SKM-1 (cell line): ENCODE results near the gene DCTN4.
"Not testable (repeated sequence)": the region's sequence is repeated elsewhere in the genome, so short reads cannot be mapped to it uniquely, and the experiment has no call there.

Experiments used
- DNase-seq: peaks from one replicate; lab custom pipeline; 2025; ENCODE audit not compliant: unreplicated experiment; lab: John Stamatoyannopoulos, UW

The DCTN4 gene

DNA sequence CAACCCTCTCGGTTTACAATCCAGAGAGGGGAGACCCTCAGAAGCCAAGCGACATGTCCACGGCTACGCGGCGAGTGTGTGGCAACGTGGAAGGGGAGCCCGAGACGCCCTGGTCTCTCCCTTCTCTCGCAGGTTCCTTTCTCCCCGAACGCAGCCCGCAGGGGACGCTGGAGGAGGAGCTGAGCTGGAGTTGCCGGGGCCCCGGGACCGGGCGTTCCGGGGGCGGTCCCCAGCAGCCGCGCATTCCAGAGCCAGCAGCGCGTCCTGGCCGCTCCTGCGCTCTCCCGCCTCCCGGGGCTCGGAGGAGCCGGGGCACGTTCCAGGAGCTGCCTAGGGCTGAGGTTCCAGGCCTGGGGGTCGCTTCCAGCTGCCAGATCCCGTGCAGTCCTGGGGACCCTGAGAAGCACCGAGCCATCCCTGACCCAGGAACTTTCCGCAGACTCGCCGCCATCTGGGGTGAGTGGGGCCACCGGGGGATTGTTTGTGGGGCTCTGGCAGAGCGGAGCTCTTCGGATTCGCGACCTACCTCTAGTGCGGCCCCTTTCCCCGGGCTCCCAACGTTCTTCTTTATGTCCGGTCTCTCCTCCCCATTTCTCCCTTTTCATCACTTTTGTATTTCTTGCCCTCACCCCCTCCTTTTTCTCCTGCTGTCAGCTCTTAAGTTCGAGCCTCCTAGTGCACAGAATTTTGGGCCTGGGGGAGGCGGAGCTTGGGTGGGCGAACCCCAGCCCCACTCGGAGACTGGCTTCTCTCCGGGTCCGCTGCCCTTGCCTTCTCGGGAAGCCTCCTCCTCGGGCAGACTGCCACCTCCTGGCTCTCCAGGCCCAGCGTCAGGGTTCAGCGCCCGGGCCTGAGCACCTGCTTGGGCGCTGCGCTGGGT, 19.9 kb upstream of the DCTN4 start, which contains the start of gene SMIM3:
TSS of gene SMIM3 (plus strand) at position 241 of the 880 bp plus-strand sequence. CDS start 16,684 bp downstream, outside the sequence.
- DNase-seq, result peak; percentile 28

DNA sequence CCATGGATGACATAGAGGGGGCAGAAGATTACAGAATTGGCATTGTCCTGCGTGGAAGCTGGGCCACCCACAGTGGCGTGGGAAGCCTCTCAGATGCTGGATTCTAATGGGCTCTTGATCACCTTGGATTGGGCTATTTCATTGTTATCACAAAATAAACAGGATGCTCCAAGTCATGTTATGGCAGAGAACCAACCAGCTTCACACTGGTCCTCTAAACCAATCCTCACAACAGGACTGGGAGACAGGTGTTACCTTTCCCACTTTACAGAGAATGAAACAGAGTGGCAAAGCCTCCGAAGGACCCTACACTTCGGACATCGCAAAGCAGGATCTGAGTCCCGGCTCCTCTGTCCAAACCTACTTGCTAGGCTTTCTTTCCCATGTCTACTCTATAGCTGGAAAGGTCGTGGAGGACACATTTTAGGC, 19.3 kb upstream of the DCTN4 start:
- no peak for DNase-seq

DNA sequence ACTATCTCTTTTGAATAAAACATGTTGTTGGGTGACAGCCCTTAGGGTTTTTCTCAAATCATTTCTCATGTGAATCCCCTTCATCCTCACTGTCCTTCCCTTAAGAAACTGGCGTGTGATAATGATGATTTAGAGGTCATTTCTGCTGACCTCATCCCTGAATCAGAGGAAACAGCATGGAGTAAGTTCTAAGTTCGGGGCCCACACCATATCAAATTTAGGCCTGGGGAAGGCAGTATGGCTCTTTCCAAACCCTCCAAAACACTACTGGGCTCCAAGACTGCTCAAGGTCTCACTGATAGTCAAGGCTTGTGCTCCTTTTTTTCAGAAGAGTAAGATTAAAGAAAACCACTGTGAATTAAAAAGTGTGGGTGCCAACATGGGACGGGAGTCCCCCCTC, 18.9 kb upstream of the DCTN4 start:
- DNase-seq, result no peak

DNA sequence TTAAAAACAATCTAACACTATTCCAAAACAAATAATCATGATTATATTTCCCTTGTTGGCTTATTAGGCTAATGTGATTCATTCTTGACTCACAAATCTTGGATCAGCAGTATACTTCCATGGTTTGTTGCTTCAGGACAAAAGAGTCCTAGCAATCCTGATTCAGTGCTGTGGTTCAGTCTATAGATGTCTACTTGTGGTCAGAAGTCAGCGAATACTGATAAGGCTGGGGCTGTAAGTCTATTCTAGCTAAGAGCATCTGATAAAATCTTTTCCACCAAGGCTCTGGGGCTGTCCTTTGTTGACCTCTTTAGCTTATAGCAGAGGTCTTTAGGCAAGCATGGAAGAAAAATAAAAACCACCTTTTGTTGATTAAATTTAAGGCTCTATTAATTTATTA, 15.3 kb upstream of the DCTN4 start:
- DNase-seq, result no peak

DNA sequence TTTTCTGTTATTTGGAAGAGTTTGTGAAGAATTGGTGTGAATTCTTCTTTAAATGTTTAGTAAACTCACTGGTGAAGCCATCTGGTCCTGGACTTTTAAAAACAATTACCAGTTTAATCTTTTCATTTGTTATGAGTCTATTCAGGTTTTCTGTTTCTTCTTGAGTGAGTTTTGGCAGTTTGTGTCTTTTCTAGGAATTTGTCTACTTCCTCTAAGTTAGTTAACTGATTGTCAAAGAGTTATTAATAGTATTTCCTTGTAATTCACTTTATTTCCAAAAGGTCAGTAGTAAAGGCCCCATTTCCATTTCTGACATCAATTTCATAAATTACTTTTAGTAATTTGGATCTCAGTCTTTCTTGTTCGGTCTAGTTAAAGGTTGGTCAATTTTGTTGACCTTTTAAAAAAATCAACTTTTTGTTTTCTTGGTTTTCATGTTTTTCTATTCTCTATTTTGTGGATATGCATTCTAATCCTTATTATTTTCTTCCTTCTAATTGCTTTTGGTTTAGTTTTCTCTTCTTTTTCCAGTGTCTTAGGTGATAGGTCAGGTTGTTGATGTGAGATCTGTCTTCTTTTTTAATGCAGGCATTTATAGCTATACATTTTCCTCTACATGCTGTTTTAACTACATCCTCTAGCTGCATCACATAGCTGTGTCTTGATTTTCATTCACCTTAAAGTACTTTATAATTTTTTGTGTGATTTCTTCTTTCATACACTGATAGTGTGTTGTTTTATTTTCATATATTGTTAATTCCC, 12.4 kb upstream of the DCTN4 start:
- no peak for DNase-seq

DNA sequence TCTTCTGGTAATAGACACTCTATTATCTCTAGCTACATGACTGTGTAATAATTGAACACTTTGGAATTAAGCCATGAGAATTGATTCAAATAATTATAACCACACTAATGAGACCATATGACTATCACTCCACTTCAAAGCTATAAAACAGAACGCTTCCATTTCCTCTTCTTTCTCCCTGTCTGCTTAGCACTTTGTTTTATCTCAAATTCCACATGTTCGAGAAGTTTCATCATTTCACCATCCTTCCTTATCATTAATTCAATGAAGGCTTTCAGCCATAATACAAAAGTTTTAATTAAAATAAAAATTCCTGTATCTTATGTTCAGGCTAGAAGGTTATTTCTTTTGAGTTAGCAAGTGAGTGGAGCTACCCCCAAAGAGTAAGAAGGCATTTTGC, 7.4 kb upstream of the DCTN4 start:
- DNase-seq, result no peak

DNA sequence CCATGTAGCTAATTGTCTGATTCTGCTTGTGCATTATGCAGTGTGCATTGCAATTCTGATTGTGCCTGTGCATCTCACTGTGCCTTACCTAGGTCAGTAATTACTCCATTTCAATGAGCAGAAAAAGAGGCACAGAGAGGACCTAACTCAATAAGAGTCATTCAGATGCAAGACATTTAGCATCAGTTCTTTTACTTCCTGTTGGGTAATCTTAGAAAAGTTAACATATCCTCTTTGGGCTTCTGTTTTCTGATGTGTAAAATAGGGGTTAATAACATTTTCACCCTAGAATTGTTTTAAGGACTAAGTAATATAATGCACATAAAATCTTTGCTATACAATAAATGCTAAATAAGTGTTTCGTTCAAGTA, 7.0 kb upstream of the DCTN4 start:
- peak; percentile 39 for DNase-seq

DNA sequence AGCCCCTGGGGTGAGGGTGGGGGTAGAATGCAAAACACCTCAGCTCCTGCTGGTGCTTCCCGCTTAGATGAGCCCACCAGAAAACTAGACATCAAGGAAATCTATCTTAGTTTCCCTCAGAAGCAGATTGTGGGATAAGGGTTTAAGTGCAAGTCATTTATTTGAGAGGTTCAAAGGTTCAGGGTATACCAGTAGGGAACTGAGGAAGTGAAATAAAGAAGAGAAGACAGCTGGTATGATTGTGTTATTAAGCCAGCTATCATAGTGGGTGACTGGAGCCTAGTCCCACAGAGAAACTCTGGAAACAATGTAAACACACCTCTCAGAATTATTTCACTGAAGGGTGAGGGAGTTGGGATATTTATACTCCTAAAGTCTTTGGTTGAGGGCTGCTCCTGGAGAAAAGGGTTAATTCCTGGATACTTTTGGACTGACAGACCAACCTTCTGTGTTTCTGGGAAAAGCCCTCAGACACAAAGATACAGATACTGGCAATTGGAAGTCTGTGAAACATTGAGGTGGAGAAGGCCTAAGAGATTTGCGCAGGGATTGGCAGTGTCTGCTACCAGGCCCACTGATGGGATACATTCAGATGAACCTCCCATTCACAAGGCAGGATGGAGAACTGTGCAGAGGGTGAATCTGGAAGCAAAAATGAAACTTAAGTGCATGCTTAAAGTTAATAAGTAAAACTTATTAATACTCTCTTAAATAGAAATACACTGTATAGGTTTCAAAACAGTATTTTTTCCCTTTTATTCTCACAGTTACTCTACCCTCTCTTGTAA, 6.4 kb upstream of the DCTN4 start:
- peak; percentile 54 for DNase-seq

DNA sequence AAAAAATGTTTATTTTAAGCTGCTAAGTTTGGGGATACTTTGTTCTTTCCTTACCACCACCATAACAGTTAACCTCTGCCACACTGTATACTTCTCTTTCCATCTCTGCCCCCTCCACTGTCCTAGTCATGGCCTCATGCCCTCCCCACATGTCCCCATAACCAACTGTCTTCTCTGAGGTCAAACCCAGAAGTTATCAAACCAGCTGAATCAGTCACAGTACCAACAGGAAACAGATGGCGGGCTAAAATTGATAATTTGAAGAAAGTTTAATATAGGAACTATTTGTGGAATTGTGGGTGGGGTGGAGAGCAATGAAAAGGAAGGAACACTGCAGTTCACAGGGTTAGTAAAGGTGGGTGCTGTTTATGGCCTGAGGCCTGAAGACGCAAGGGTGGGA, 5.7 kb upstream of the DCTN4 start:
- peak; percentile 49 for DNase-seq

DNA sequence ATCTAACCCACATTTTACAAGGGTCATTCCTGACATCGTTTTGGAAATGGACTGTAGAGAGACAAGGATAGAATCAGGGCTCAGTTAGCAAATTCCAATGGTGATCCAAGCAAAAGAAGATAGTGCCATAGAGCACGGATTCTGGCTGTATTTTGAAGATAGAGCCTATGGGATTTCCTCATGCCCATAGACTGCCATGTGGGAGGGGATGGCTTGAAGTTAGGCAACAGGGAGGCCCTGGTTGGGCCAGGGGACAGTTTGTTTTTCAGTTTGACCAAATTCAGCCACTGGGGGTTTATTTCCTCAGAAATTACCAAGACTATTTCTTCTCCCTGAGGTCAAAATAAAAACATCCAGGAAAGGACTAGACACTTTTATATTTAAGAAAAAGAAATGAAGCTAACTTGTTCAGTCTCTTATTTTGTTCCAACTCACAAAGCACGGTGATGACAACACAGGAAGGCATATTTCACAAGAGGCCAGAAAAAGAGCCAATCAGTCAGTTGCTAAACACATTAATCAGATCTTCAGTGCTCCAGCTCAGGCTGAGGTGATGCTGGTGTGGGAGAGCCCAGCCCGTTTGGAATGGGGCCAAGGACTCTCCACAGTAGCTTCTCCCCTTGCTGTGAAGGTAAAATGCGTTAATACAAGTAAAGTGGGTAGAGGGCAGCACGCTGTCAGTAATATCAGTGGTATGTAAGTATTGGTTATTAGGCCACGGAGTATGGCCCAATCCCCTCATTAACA, 4.4 kb upstream of the DCTN4 start:
- DNase-seq, result peak; percentile 96

DNA sequence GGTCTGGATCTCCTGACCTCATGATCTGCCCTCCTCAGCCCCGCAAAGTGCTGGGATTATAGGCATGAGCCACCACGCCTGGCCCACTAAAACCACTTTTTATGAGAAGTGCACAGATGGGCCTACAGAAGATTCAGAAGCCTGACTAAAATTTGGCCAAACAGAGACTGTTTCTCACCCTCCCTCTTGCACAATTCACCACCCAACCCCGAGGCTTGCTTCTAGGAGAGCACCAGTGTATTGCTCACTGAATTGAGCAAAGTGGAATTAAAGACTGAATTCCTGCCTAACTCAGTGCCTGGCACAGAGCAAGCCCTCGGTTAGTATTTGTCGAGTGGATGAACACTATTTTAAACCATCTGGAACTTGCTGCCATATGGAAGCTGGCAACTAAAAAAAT, 3.4 kb upstream of the DCTN4 start:
- DNase-seq, result peak; percentile 75

DNA sequence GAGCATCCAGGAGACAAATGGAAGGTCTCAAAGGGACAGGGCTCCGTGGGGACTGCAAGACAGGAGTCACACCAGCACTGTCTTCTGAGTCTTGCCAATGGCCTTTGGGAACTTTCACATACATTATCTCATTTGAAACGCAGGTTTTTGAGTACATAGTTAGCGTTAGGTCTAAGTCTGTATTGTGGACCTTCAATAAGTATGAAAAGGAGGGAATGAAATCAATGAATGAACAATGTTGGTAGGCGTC, 442 bp upstream of the DCTN4 start:
- no peak for DNase-seq

DNA sequence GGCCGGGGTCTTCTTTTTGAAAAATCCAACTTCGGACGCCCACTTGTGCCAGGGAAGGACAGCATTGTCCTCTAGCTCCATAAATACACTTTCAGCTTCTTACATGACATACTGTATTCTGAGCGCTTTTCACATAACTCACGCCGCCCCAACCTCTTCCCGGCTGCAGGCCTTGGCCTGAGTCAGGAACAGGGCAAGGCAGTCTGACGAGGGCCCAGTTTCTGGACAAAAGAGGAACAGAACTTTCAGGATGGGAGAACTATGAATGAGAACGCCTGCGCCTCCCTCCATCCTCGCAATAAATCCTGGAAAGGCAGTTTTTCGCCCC, 650 bp downstream of the DCTN4 start:
- no peak for DNase-seq

DNA sequence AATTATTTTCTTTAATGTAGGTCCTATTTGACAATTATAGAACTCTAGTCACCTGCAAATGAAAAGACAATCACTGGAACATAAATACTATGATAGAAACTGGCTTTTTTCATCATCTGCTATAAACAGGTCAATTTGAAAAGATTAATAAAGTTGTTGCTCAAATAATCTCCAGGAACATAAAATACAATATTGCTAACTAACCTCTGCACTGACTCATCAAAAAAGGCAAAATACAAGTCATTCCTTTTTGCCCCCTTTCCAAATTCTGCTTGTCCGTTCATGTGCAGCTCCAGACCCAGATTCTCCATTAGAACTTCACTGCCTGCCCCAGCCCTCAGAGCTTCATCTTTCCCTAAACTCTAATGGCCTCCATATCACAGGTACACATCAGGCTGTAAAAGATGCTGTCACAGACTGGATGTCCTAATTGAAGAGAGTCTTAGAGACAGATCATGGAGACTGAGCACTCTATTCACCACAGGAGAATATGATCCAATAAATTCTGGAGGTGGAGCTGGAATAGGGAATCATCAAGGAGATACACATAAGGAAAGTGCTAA, 1.6 kb downstream of the DCTN4 start:
- DNase-seq, result no peak

DNA sequence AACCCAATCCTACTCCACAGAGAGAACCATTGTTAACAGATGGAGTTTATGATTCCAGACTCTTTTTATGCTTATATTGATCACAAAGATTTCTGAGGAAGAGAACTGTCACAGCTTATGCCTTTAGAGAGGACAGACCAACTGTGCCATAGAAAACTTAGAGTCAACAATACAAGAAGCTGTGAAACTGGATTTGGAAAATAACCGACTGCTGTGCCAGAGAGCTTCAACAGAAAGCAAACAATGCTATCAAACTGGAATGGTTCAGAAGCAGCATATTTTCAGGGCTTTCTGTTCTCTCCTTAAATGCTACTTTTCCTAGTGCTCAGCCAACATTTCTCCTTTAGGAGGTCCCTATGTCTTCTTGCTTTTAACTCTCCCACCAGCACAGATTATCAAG, 5.0 kb downstream of the DCTN4 start:
- DNase-seq, result no peak

DNA sequence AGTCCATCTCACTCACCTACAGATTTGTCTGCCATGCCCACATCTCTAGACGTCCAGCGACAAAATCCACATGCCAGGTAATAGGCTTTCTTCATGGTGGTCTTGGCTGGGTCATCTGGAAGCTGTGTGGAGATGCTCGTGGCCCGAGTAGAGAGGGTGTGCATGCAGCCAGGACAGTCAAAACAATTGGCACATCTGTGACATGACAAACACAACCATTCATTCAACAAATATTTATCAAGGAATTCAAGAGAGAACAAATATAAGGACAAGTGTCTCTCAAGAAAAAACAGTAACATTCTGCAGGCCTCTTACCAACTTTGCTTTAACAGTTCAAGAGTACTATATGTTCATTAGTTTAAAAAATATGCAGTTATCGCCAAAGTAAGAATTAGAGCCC, 5.4 kb downstream of the DCTN4 start:
- no peak for DNase-seq

DNA sequence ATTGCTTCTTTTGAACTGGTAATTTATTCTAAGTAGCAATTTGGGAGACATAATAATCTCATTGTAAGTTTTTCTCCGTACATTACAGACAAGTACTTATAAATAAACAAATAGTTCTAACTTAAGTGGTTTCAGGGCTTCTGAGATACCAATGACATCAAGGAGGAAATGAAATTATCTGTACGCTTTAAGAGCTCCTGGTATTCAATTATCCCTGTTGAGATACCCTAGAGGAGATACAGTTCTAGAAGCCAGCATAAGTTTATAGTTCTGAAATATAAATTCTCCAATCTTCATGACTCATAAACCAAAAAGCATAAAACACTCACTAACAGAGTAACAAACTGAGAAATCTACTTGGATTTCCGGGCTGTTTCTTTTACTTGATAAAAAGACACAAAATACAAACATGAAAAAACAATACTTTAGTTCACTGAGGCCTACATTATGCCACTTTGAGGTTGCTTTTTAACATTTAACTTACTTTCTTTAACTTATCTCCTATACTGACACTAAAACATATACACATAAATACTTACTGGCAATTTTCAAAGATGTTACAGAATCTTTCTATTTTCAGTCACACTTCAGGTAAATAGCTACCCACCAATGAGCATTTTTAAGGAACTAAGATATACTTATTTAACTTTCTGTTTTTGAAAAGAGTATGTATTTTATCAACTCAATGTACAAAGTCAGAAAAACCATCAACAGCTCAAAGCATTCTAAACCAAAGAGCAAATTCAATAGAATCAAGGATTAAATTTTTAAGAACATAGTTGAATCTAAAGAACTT, 7.5 kb downstream of the DCTN4 start:
- no peak for DNase-seq

DNA sequence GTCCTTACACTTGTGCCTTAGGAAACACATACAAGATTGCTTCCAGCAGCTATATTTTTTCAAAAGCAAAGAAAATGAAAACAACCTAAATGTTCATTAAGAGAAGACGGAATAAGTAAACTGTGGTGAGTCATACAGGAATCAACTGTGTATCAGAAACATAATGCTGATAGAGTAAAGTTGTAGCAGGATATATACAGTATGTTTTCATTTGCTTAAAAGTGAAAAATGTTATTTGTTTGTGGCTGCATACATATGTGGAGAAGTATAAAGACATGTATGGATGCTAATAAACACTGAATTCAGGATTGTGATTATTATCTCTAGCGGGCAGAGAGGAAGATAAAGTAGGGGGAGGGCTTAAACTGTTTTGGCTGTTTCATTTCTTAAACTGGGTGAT, 8.3 kb downstream of the DCTN4 start:
- no peak for DNase-seq

DNA sequence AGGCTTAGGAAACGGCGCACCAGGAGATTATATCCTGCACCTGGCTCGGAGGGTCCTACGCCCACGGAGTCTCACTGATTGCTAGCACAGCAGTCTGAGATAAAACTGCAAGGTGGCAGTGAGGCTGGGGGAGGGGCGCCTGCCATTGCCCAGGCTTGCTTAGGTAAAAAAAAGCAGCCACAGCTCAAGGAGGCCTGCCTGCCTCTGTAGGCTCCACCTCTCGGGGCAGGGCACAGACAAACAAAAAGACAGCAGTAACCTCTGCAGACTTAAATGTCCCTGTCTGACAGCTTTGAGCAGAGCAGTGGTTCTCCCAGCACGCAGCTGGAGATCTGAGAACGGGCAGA, 15.7 kb downstream of the DCTN4 start:
- DNase-seq, result not testable (repeated sequence)

DNA sequence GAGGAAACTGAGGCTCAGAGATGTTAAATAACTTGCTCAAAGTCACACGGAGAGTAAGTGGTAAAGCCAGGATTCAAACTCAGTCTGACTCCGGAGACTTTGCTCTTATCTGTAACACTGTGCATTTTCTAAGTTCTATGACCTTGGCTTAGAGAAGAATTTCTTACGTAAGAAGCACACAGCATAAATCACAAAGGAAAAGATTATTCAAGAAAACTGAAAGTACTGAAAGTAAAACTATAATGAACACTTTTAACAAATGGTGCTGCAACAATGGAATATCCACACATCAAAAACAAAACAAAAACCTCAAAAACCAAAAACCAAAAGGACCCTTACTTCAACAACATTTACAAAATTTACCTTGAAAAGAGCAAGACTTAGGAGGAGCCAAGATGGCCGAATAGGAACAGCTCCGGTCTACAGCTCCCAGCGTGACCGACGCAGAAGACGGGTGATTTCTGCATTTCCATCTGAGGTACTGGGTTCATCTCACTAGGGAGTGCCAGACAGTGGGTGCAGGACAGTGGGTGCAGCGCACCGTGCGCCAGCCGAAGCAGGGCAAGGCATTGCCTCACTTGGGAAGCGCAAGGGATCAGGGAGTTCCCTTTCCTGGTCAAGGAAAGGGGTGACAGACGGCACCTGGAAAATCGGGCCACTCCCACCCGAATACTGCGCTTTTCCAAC, 16.2 kb downstream of the DCTN4 start:
- DNase-seq, result not testable (repeated sequence)
